HG03064 (cell line): Measurements from ENCODE around the gene DHX16.

Experiments used
- ATAC-seq: cut with Tn5 transposase; IDR thresholded peaks from one replicate; pipeline ENCODE4 v1.9.1; 2021; ENCODE audit warnings: low read depth; ENCODE audit not compliant: unreplicated experiment

Gene DHX16

GRCh38 chr6:30700340-30700739, 27.5 kb upstream of the DHX16 start:
- no peak for ATAC-seq

- ATAC-seq, result no peak
These were observed 23.6 kb upstream of the DHX16 start for GRCh38 chr6:30696432-30696831.

- no peak for ATAC-seq
These were observed 18.5 kb upstream of the DHX16 start for GRCh38 chr6:30691208-30691847.

GRCh38 chr6:30690403-30691207, 17.8 kb upstream of the DHX16 start, which contains the start of gene NRM:
TSS of gene NRM (minus strand) at chr6:30690984. CDS start at chr6:30690974, 10 bp downstream.
- no peak for ATAC-seq

- no peak for ATAC-seq
These were observed 17.2 kb upstream of the DHX16 start for GRCh38 chr6:30689985-30690384.

- no peak for ATAC-seq
These were observed 16.4 kb upstream of the DHX16 start for GRCh38 chr6:30689022-30689865.

- ATAC-seq, result no peak
These were observed 15.8 kb upstream of the DHX16 start for GRCh38 chr6:30688569-30688968.

- no peak for ATAC-seq
These were observed 15.0 kb upstream of the DHX16 start for GRCh38 chr6:30687659-30688431.

- no peak for ATAC-seq
These were observed 14.3 kb upstream of the DHX16 start for GRCh38 chr6:30686908-30687658.

- no peak for ATAC-seq
These were observed 13.5 kb upstream of the DHX16 start, which contains the start of gene PPP1R18 for GRCh38 chr6:30686009-30686907. TSS of gene PPP1R18 (minus strand) at chr6:30686645. CDS start at chr6:30686018, 627 bp downstream.

GRCh38 chr6:30685157-30686008, 12.6 kb upstream of the DHX16 start:
- no peak for ATAC-seq

GRCh38 chr6:30684386-30685156, 11.8 kb upstream of the DHX16 start:
- ATAC-seq, result no peak

GRCh38 chr6:30683980-30684338, 11.2 kb upstream of the DHX16 start:
- no peak for ATAC-seq

GRCh38 chr6:30683183-30683979, 10.6 kb upstream of the DHX16 start:
- ATAC-seq, result no peak

- ATAC-seq, result peak; percentile 51
These were observed 9.6 kb upstream of the DHX16 start for GRCh38 chr6:30682143-30683117.
